GM23338 (cell line): ENCODE measurements around the gene CGA. TPM values are rescaled to one million over a fixed set of nuclear protein-coding genes. Genes with fewer than 3 reads are reported as not detected.

Source experiments
- ATAC-seq: fragments of 200-7000 bp; cut with Tn5 transposase; 3 replicates; pipeline ENCODE4 v1.9.1; 2020
- DNase-seq: peaks from one replicate; pipeline ENCODE4 v3.0.0-alpha.2; 2015; ENCODE audit warnings: low spot score
- H2AFZ ChIP-seq: fragments of 200-600 bp; sonication (generic); 2 replicates; pipeline ENCODE4 v1.8.0; 2016; ENCODE audit warnings: antibody characterized with exemption, mild to moderate bottlenecking, moderate library complexity
- H3F3A ChIP-seq: fragments of 200-600 bp; sonication (generic); replicated peaks from 2 replicates; pipeline ENCODE4 v1.8.0; 2017; ENCODE audit warnings: antibody characterized with exemption, mixed run types, low read depth
- H3K27ac ChIP-seq: fragments of 200-600 bp; sonication (generic); 2 replicates; pipeline ENCODE4 v1.6.1; 2016; ENCODE audit warnings: low read depth
- H3K27me3 ChIP-seq: fragments of 200-600 bp; sonication (generic); 2 replicates; pipeline ENCODE4 v1.8.0; 2016; ENCODE audit warnings: mild to moderate bottlenecking, mixed run types, moderate library complexity; ENCODE audit not compliant: insufficient read depth
- H3K36me3 ChIP-seq: fragments of 200-600 bp; sonication (generic); 2 replicates; pipeline ENCODE4 v1.8.0; 2016; ENCODE audit warnings: mild to moderate bottlenecking; ENCODE audit not compliant: insufficient read depth
- H3K4me1 ChIP-seq: fragments of 200-600 bp; sonication (generic); 2 replicates; pipeline ENCODE4 v1.8.0; 2016; ENCODE audit warnings: mild to moderate bottlenecking, moderate library complexity; ENCODE audit not compliant: insufficient read depth
- H3K4me2 ChIP-seq: fragments of 200-600 bp; sonication (generic); 2 replicates; pipeline ENCODE4 v1.7.1; 2017; ENCODE audit warnings: mixed run types
- H3K4me3 ChIP-seq: fragments of 200-600 bp; sonication (generic); 2 replicates; pipeline ENCODE4 v1.6.1; 2016; ENCODE audit warnings: mixed run types
- H3K79me2 ChIP-seq: fragments of 200-600 bp; sonication (generic); replicated peaks from 2 replicates; pipeline ENCODE4 v1.8.0; 2017; ENCODE audit warnings: mild to moderate bottlenecking; ENCODE audit not compliant: insufficient read depth
- H3K9me2 ChIP-seq: fragments of 200-600 bp; sonication (generic); 2 replicates; pipeline ENCODE4 v1.8.0; 2017; ENCODE audit not compliant: insufficient read depth
- H4K20me1 ChIP-seq: fragments of 200-600 bp; sonication (generic); replicated peaks from 2 replicates; pipeline ENCODE4 v1.8.0; 2017; ENCODE audit warnings: mild to moderate bottlenecking; ENCODE audit not compliant: insufficient read depth
- H3K27ac Mint-ChIP-seq: 2 replicates; pipeline ENCODE4 v1.8.0; 2020; ENCODE audit warnings: inconsistent platforms, mild to moderate bottlenecking, moderate library complexity, mixed read lengths
- H3K27me3 Mint-ChIP-seq: 3 replicates; pipeline ENCODE4 v1.8.0; 2022; ENCODE audit warnings: low read depth, mild to moderate bottlenecking, moderate library complexity, mixed read lengths, inconsistent platforms; ENCODE audit not compliant: insufficient read depth, poor library complexity
- H3K36me3 Mint-ChIP-seq: 3 replicates; pipeline ENCODE4 v1.8.0; 2021; ENCODE audit warnings: low read depth, mild to moderate bottlenecking, inconsistent platforms, moderate library complexity, mixed read lengths
- H3K4me1 Mint-ChIP-seq: 3 replicates; pipeline ENCODE4 v1.8.0; 2020; ENCODE audit warnings: mild to moderate bottlenecking, inconsistent platforms, mixed read lengths
- H3K4me3 Mint-ChIP-seq: 3 replicates; pipeline ENCODE4 v1.8.0; 2021; ENCODE audit warnings: moderate library complexity, mild to moderate bottlenecking, inconsistent platforms, mixed read lengths
- H3K9me3 Mint-ChIP-seq: 3 replicates; pipeline ENCODE4 v1.8.0; 2020; ENCODE audit warnings: moderate library complexity, mild to moderate bottlenecking, inconsistent platforms, mixed read lengths
- CREB1 ChIP-seq: fragments of 250-450 bp; sonication (Bioruptor Pico); IDR thresholded peaks from 2 replicates; pipeline ENCODE4 v1.5.0; 2020; ENCODE audit warnings: low read depth, mild to moderate bottlenecking, moderate library complexity
- ETS1 ChIP-seq: IDR thresholded peaks from 2 replicates; pipeline ENCODE4 v1.6.1; 2016; ENCODE audit warnings: antibody characterized with exemption
- EZH2 ChIP-seq: fragments of 200-600 bp; sonication (generic); IDR thresholded peaks from one replicate; pipeline ENCODE4 v1.8.0; 2017; ENCODE audit warnings: antibody characterized with exemption, mild to moderate bottlenecking, low read depth; ENCODE audit not compliant: unreplicated experiment
- EZH2phosphoT487 ChIP-seq: fragments of 200-600 bp; sonication (generic); IDR thresholded peaks from one replicate; pipeline ENCODE4 v1.8.1; 2018; ENCODE audit warnings: antibody characterized with exemption; ENCODE audit not compliant: unreplicated experiment
- JUNB ChIP-seq: IDR thresholded peaks from one replicate; pipeline ENCODE4 v1.6.1; 2016; ENCODE audit warnings: antibody characterized with exemption; ENCODE audit not compliant: unreplicated experiment
- NANOG ChIP-seq: IDR thresholded peaks from 2 replicates; pipeline ENCODE4 v1.6.1; 2016; ENCODE audit warnings: antibody characterized with exemption, borderline replicate concordance
- POLR2AphosphoS5 ChIP-seq: IDR thresholded peaks from 2 replicates; pipeline ENCODE4 v1.6.1; 2016; ENCODE audit warnings: antibody characterized with exemption, low read depth
- STAT1 ChIP-seq: IDR thresholded peaks from one replicate; pipeline ENCODE4 v1.6.1; 2016; ENCODE audit warnings: antibody characterized with exemption; ENCODE audit not compliant: unreplicated experiment
- ZNF114 ChIP-seq: fragments of 250-450 bp; sonication (Bioruptor Pico); IDR thresholded peaks from 2 replicates; pipeline ENCODE4 v1.5.0; 2020; ENCODE audit warnings: mild to moderate bottlenecking, moderate library complexity
- ZNF331 ChIP-seq: fragments of 250-450 bp; sonication (Bioruptor Pico); IDR thresholded peaks from 2 replicates; pipeline ENCODE4 v1.5.0; 2020; ENCODE audit warnings: low read depth, mild to moderate bottlenecking, moderate library complexity
- polyA plus RNA-seq: library from polyadenylated mRNA; unstranded; fragments of >200 nt; fragmentation: Nextera tagmentation; extraction: Ambion mirVana; gene quantifications from 2 replicates; pipeline ENCODE4 v1.2.1, GENCODE V29; 2016
- total RNA-seq: library from RNA; depleted of rRNA; stranded (reverse); fragments of >200 nt; shearing (Covaris generic); gene quantifications from 2 replicates; pipeline ENCODE4 v1.2.3, GENCODE V29; 2014
- TF ChIP-seq, protein P1 (sequence below), 2 experiments: fragments of 200-600 bp in 1 of 2; sonication (generic) in 1 of 2; conservative IDR thresholded peaks; 2 replicates each; pipeline versions ENCODE4 v1.5.1 to v1.6.1; 2016 to 2017; ENCODE audit warnings: antibody characterized with exemption in 2 of 2, low read depth in 2 of 2, mild to moderate bottlenecking in 2 of 2, moderate library complexity in 1 of 2
- TF ChIP-seq, protein P2 (sequence below): IDR thresholded peaks from one replicate; pipeline ENCODE4 v1.6.1; 2018; ENCODE audit warnings: antibody characterized with exemption; ENCODE audit not compliant: unreplicated experiment
- TF ChIP-seq, protein P3 (sequence below): fragments of 250-450 bp; sonication (Bioruptor Pico); IDR thresholded peaks from 2 replicates; pipeline ENCODE4 v1.5.0; 2020; ENCODE audit warnings: mild to moderate bottlenecking, moderate library complexity

CGA gene
- total and polyA plus RNA-seq, 2 experiments from 2014 or later, result not detected

DNA sequence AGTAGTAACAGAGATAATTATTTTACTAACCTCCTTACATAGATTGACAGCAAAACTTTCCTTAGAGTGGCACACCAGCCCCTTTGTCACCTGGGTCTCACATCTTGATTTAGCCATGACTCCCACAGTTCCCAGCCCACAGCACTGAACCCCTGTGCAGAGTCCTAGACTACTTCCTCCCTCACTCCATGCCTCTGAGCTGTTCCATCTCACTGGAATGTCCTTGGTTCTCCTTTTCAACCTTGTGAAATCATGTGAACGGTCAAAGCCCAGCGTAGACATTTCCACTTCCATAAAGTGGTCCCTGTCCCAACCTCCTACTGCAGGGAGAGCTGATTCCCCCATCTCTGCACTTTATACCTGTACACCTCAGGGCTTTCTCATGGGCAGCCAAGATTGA, 19.7 kb downstream of the CGA start:
- no peaks in the 10 kb centered on the region for H3K4me1 ChIP-seq
- no peak for ATAC-seq
- H3K27ac Mint-ChIP-seq, result no peak overlapping the region

More for the DNA sequence above, 19.7 kb downstream of the CGA start:
- Mint-ChIP-seq H3K4me1 (no peaks in the 10 kb centered on the region; the same call in 2 of the 3 replicates), H3K36me3 (no peaks in the 10 kb centered on the region), H3K27me3 (peaks cover 7% of the 10 kb centered on the region), H3K4me3 (no peak overlapping the region), H3K9me3 (no peaks in the 10 kb centered on the region)
- Histone ChIP-seq H3K36me3 (no peaks in the 10 kb centered on the region), H4K20me1 (no peaks in the 10 kb centered on the region), H3K9me2 (no peaks in the 10 kb centered on the region), H3K27me3 (no peaks in the 10 kb centered on the region), H3F3A (no peaks in the 10 kb centered on the region), H3K4me3 (no peak overlapping the region), H3K79me2 (no peaks in the 10 kb centered on the region), H2AFZ (no peak overlapping the region), H3K27ac (no peak overlapping the region), H3K4me2 (no peak overlapping the region)
- TF ChIP-seq ETS1, result no peak
- TF ChIP-seq ZNF331 (CRISPR knock-in tag), result no peak
- TF ChIP-seq, protein P1, sequence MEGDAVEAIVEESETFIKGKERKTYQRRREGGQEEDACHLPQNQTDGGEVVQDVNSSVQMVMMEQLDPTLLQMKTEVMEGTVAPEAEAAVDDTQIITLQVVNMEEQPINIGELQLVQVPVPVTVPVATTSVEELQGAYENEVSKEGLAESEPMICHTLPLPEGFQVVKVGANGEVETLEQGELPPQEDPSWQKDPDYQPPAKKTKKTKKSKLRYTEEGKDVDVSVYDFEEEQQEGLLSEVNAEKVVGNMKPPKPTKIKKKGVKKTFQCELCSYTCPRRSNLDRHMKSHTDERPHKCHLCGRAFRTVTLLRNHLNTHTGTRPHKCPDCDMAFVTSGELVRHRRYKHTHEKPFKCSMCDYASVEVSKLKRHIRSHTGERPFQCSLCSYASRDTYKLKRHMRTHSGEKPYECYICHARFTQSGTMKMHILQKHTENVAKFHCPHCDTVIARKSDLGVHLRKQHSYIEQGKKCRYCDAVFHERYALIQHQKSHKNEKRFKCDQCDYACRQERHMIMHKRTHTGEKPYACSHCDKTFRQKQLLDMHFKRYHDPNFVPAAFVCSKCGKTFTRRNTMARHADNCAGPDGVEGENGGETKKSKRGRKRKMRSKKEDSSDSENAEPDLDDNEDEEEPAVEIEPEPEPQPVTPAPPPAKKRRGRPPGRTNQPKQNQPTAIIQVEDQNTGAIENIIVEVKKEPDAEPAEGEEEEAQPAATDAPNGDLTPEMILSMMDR (conservative IDR thresholded peaks at IDR 0.05; ENCODE audit: low read depth in 2 of 2), result no peak
- no peak for TF ChIP-seq EZH2phosphoT487
- no peak for TF ChIP-seq ZNF114
- TF ChIP-seq NANOG, result no peak
- TF ChIP-seq, protein P2, sequence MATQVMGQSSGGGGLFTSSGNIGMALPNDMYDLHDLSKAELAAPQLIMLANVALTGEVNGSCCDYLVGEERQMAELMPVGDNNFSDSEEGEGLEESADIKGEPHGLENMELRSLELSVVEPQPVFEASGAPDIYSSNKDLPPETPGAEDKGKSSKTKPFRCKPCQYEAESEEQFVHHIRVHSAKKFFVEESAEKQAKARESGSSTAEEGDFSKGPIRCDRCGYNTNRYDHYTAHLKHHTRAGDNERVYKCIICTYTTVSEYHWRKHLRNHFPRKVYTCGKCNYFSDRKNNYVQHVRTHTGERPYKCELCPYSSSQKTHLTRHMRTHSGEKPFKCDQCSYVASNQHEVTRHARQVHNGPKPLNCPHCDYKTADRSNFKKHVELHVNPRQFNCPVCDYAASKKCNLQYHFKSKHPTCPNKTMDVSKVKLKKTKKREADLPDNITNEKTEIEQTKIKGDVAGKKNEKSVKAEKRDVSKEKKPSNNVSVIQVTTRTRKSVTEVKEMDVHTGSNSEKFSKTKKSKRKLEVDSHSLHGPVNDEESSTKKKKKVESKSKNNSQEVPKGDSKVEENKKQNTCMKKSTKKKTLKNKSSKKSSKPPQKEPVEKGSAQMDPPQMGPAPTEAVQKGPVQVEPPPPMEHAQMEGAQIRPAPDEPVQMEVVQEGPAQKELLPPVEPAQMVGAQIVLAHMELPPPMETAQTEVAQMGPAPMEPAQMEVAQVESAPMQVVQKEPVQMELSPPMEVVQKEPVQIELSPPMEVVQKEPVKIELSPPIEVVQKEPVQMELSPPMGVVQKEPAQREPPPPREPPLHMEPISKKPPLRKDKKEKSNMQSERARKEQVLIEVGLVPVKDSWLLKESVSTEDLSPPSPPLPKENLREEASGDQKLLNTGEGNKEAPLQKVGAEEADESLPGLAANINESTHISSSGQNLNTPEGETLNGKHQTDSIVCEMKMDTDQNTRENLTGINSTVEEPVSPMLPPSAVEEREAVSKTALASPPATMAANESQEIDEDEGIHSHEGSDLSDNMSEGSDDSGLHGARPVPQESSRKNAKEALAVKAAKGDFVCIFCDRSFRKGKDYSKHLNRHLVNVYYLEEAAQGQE, result no peak
- TF ChIP-seq EZH2, result no peak
- TF ChIP-seq CREB1 (CRISPR knock-in tag), result no peak
- no peak for TF ChIP-seq POLR2AphosphoS5
- TF ChIP-seq STAT1, result no peak
- TF ChIP-seq, protein P3, sequence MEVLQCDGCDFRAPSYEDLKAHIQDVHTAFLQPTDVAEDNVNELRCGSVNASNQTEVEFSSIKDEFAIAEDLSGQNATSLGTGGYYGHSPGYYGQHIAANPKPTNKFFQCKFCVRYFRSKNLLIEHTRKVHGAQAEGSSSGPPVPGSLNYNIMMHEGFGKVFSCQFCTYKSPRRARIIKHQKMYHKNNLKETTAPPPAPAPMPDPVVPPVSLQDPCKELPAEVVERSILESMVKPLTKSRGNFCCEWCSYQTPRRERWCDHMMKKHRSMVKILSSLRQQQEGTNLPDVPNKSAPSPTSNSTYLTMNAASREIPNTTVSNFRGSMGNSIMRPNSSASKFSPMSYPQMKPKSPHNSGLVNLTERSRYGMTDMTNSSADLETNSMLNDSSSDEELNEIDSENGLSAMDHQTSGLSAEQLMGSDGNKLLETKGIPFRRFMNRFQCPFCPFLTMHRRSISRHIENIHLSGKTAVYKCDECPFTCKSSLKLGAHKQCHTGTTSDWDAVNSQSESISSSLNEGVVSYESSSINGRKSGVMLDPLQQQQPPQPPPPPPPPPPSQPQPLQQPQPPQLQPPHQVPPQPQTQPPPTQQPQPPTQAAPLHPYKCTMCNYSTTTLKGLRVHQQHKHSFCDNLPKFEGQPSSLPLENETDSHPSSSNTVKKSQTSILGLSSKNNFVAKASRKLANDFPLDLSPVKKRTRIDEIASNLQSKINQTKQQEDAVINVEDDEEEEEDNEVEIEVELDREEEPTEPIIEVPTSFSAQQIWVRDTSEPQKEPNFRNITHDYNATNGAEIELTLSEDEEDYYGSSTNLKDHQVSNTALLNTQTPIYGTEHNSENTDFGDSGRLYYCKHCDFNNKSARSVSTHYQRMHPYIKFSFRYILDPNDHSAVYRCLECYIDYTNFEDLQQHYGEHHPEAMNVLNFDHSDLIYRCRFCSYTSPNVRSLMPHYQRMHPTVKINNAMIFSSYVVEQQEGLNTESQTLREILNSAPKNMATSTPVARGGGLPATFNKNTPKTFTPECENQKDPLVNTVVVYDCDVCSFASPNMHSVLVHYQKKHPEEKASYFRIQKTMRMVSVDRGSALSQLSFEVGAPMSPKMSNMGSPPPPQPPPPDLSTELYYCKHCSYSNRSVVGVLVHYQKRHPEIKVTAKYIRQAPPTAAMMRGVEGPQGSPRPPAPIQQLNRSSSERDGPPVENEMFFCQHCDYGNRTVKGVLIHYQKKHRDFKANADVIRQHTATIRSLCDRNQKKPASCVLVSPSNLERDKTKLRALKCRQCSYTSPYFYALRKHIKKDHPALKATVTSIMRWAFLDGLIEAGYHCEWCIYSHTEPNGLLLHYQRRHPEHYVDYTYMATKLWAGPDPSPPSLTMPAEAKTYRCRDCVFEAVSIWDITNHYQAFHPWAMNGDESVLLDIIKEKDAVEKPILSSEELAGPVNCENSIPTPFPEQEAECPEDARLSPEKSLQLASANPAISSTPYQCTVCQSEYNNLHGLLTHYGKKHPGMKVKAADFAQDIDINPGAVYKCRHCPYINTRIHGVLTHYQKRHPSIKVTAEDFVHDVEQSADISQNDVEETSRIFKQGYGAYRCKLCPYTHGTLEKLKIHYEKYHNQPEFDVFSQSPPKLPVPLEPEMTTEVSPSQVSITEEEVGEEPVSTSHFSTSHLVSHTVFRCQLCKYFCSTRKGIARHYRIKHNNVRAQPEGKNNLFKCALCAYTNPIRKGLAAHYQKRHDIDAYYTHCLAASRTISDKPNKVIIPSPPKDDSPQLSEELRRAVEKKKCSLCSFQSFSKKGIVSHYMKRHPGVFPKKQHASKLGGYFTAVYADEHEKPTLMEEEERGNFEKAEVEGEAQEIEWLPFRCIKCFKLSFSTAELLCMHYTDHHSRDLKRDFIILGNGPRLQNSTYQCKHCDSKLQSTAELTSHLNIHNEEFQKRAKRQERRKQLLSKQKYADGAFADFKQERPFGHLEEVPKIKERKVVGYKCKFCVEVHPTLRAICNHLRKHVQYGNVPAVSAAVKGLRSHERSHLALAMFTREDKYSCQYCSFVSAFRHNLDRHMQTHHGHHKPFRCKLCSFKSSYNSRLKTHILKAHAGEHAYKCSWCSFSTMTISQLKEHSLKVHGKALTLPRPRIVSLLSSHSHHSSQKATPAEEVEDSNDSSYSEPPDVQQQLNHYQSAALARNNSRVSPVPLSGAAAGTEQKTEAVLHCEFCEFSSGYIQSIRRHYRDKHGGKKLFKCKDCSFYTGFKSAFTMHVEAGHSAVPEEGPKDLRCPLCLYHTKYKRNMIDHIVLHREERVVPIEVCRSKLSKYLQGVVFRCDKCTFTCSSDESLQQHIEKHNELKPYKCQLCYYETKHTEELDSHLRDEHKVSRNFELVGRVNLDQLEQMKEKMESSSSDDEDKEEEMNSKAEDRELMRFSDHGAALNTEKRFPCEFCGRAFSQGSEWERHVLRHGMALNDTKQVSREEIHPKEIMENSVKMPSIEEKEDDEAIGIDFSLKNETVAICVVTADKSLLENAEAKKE, result no peak
- TF ChIP-seq JUNB, result no peak
- no peak for DNase-seq
